ENCODE data around the gene ADORA2A. TPM values are rescaled to one million over a fixed set of nuclear protein-coding genes. Genes with fewer than 3 reads are reported as not detected.

Gene ADORA2A
- total and polyA plus RNA-seq, 2 donors: 2.6 to 3.6 TPM

DNA sequence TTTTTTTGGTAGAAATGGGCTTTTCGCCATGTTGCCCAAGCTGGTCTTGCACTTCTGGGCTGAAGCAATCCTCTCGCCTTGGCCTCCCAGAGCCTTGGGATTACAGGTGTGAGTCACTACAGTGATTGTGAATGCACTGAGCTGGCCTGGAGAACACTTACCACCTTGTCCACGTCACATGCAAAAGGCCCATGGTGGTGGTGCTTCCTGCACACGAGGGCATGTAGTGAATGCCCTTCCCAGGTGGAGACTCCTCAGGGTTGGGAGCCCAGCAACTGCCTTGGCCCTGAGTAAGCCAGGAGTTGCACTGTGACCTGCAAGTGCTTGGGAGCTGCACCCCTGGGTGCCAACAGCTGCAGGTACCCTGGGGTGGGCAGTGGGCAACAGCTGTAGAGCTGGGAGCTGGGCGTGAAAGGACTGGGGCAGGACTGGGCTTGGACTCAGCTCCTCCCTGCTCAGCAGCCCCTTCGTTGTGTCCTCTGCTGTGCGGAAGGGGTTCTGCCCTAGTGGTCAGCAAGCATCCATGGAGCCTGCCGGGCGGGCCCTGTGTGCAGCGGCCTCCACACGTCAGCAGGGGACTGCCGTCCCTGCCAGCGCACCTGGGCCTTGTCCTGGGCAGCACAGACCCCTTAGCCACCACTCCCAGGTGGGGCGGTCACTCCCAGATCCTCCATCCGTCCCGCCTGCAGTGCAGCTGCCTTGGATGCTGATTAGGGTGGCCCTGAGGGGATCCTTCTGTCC, 9.3 kb upstream of the ADORA2A start:
- H3K4me3 ChIP-seq (ENCODE audit: low read depth, low read length): no peak overlapping the region
- H3K36me3 ChIP-seq (ENCODE audit: insufficient read depth): peaks cover 1% of the 10 kb centered on the region
- no peaks in the 10 kb centered on the region for H3K4me1 ChIP-seq (ENCODE audit: insufficient read depth)
- DNase-seq (ENCODE audit: extremely low spot score): no peak
- H3K27ac ChIP-seq (ENCODE audit: low read depth): no peak overlapping the region
- 89% methylated on average over 16 of the region's 16 CpGs for WGBS

DNA sequence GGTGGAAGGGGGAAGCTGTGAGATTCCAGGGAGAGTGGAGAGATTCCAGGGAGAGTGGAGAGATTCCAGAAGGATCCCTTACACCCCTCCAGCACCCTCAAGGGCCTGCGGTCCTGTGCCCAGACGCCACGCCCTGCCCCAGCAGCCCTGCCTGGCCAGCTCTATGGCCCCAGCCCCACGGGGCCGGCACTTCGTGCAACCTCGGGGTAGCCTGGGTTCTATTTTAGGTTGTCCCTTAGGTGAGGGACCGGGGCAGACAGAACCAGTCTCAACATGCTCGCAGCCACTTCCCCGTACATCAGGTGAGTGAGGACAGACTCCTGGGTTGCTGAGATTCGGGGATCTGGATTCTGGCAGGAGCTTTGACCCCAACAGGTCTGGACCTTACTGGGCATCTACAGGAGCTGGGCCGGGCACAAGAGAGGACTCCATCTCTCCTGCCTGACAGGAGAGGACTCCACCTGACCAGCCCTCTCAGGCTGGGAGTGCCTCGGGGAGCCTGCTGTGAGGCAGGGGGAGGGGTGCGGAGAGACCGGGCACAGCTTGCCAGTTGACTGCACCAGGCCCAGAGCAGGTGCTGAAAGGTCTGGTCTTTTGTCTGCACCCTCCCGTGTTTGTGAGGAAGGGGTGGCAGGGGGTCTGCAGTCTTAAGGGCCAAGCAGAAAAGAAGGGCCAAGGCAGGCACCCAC, 8.5 kb upstream of the ADORA2A start:
- 75% methylated on average over 16 of the region's 16 CpGs for WGBS
- no peak for DNase-seq (ENCODE audit: extremely low spot score)
- H3K4me3 ChIP-seq (ENCODE audit: low read depth, low read length): no peak overlapping the region
- no peaks in the 10 kb centered on the region for H3K4me1 ChIP-seq (ENCODE audit: insufficient read depth)
- H3K36me3 ChIP-seq (ENCODE audit: insufficient read depth): no peaks in the 10 kb centered on the region
- H3K27ac ChIP-seq (ENCODE audit: low read depth): no peak overlapping the region

DNA sequence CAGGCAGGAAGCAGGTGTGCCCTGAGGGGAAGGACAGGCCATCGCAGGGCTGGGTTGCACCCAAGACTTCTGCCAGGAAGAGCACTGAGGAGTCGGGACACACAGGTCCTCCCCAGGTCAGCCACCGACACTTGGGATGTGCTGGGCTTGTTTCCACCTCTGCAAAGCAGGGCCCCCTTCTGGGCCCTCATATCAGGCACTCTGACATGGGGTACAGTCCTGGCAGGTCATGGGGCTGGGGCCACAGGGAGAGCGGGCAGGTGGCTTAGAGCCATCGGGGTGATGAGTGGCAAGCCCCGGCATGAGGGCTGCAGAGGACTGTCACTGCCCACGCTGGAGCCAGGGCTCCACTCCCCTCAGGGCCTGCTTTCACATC, 7.9 kb upstream of the ADORA2A start:
- no peak overlapping the region for H3K27ac ChIP-seq (ENCODE audit: low read depth)
- DNase-seq (ENCODE audit: extremely low spot score): no peak
- no peak overlapping the region for H3K4me3 ChIP-seq (ENCODE audit: low read depth, low read length)
- H3K36me3 ChIP-seq (ENCODE audit: insufficient read depth): no peaks in the 10 kb centered on the region
- WGBS: 70% methylated on average over 7 of the region's 7 CpGs
- H3K4me1 ChIP-seq (ENCODE audit: insufficient read depth): no peaks in the 10 kb centered on the region

DNA sequence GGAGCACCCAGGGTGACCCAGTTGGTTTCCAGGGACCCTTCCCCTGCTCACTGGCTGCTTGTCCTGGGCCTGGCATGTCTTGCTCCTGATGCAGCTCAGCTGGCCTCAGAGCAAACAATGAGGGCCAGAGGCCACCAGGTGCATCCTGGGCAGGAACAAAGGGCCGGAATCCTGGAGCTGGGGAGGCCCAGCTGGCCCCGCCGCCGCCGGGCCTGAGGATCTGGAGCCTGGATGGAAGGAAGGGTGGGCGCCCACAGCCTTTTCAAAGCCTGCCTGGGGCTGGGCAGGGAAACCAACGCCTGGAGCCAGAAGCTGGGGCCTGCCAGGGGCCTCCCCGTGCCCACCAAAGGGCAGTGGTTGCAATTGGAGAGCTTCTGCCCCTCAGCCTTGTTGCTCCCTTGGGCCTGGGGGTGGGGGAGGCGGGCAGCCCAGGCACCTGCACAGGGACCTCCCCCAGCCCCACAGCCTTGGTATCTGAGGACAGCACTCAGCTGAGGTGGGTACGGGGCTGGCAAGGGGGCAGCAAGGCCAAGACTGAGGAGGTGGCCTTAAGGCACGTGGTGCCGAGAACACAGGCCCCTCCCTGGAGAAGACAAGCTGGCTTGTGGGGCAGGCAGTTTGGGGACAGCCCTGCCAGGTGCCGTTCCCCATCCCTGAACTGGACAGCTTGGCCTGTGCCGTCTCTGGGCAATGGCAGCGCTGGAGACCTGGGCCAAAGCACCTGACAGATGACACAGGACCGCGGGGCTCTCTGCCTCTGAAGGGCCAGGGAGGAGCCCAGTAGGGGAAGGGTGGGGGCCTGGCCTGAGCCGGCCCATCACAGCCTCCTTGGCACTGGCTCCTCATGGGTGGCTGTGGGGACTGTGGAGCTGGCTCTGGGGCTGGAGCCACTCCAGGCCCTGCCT, 7.1 kb upstream of the ADORA2A start:
- no peak for DNase-seq (ENCODE audit: extremely low spot score)
- no peak overlapping the region for H3K4me3 ChIP-seq (ENCODE audit: low read depth, low read length)
- no peaks in the 10 kb centered on the region for H3K36me3 ChIP-seq (ENCODE audit: insufficient read depth)
- WGBS: 64% methylated on average over 18 of the region's 18 CpGs
- H3K4me1 ChIP-seq (ENCODE audit: insufficient read depth): no peaks in the 10 kb centered on the region
- no peak overlapping the region for H3K27ac ChIP-seq (ENCODE audit: low read depth)

DNA sequence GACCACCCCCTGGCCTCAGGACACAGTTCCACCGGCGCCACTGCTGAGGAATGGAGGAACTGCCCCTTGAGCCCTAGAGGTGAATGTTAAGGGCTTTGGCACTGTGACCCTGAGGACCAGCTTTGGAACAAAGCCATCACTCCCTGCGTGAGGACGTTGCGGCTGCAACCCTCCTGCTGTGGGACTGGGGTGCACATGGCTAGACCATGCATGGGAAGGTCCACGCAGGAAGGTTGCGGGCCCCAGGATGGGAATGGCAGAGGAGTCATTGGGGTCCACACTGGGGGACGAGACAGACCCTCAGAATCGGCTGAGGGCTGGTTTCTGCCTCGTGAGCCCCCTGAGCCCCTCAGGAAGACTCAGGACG, 6.4 kb upstream of the ADORA2A start:
- WGBS: 66% methylated on average over 11 of the region's 11 CpGs
- H3K36me3 ChIP-seq (ENCODE audit: insufficient read depth): no peaks in the 10 kb centered on the region
- H3K4me3 ChIP-seq (ENCODE audit: low read depth, low read length): no peak overlapping the region
- H3K27ac ChIP-seq (ENCODE audit: low read depth): no peak overlapping the region
- no peak for DNase-seq (ENCODE audit: extremely low spot score)
- H3K4me1 ChIP-seq (ENCODE audit: insufficient read depth): no peaks in the 10 kb centered on the region

DNA sequence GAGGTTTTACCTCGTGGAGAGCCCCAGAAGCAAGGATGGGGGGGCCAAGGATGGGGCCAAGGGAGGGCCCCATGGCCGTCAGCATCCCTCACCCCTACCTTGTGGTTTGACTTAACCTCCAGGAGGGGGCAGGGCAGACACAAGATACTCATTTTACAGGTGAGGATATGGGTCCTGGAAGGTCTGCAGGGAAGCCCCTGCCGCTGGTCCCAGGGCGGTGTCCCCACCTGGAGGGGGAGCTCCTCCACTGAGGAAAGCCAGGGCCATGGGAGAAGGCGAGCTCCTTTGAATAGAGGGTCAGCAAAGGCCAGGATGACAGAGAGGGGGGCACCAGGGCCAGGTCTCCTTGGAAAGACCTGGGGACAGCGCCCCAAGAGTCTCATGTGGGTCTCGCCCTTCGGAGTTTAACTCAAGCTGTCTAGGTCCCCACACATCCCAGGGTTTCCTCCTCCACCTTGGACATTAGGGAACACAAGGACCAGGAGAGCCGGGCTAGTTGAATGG, 5.9 kb upstream of the ADORA2A start:
- H3K27ac ChIP-seq (ENCODE audit: low read depth): no peak overlapping the region
- H3K4me1 ChIP-seq (ENCODE audit: insufficient read depth): no peaks in the 10 kb centered on the region
- H3K4me3 ChIP-seq (ENCODE audit: low read depth, low read length): no peak overlapping the region
- H3K36me3 ChIP-seq (ENCODE audit: insufficient read depth): no peaks in the 10 kb centered on the region
- DNase-seq (ENCODE audit: extremely low spot score): no peak
- WGBS: 33% methylated on average over 9 of the region's 9 CpGs

DNA sequence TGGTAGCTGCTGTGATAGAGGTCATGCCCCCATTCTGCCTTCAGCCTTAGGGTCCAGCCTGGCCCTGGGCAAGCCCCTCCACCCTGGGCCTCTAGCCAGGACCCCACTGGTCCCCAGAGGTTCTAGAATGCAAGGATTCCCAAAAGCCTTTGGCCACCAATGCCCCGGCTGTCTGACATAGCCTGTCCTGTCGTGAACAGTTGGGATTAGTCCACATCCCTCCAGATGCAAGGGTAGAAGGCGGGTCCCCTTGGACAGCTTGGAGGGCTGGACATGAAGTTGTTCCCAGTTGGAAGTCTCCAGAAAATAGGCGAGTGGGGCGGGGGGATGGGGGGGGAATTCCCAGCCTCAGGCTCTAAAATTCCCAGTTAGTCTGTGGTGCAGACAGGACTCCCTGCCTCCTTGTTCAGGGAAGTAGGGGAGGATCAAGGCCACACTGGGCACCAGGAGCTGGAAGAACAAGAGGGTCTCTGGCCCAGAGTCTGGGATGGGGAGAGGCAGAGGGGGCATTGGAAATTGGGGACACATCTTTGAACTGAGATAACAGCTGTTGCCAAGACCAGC, 5.2 kb upstream of the ADORA2A start:
- Histone ChIP-seq H3K36me3 (ENCODE audit: insufficient read depth) (no peaks in the 10 kb centered on the region), H3K4me3 (ENCODE audit: low read depth, low read length) (no peak overlapping the region), H3K4me1 (ENCODE audit: insufficient read depth) (no peaks in the 10 kb centered on the region), H3K27ac (ENCODE audit: low read depth) (no peak overlapping the region)
- no peak for DNase-seq (ENCODE audit: extremely low spot score)
- 58% methylated on average over 5 of the region's 5 CpGs for WGBS

DNA sequence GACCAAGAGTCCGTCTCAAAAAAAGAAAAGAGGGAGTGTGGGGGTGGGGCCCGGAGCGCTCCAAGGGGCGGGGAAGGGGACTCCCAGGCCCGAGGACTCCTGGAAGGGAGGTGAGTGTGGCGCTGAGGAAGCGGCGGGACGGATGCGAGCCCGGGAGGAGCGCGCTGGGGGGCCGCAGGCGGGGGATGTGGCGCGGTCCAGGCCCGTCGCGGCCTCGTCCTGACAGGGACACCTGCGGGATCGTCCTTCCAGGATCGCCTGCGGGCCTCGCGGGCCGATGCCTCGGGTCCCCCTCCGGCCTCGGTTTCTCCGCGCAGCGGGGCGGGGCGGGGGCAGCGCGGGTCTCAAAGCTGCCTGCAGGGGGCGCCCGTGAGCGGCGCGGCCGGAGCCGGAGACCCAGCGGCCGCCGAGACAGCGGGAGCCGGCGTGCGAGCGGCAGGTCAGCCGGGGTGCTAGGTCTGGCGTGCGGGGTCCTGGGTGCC, 3.8 kb upstream of the ADORA2A start:
- H3K4me1 ChIP-seq (ENCODE audit: insufficient read depth): no peaks in the 10 kb centered on the region
- no peak for DNase-seq (ENCODE audit: extremely low spot score)
- no peak overlapping the region for H3K27ac ChIP-seq (ENCODE audit: low read depth)
- no peaks in the 10 kb centered on the region for H3K36me3 ChIP-seq (ENCODE audit: insufficient read depth)
- WGBS: 1% methylated on average over 56 of the region's 56 CpGs
- H3K4me3 ChIP-seq (ENCODE audit: low read depth, low read length): peak overlapping the region; percentile 45

DNA sequence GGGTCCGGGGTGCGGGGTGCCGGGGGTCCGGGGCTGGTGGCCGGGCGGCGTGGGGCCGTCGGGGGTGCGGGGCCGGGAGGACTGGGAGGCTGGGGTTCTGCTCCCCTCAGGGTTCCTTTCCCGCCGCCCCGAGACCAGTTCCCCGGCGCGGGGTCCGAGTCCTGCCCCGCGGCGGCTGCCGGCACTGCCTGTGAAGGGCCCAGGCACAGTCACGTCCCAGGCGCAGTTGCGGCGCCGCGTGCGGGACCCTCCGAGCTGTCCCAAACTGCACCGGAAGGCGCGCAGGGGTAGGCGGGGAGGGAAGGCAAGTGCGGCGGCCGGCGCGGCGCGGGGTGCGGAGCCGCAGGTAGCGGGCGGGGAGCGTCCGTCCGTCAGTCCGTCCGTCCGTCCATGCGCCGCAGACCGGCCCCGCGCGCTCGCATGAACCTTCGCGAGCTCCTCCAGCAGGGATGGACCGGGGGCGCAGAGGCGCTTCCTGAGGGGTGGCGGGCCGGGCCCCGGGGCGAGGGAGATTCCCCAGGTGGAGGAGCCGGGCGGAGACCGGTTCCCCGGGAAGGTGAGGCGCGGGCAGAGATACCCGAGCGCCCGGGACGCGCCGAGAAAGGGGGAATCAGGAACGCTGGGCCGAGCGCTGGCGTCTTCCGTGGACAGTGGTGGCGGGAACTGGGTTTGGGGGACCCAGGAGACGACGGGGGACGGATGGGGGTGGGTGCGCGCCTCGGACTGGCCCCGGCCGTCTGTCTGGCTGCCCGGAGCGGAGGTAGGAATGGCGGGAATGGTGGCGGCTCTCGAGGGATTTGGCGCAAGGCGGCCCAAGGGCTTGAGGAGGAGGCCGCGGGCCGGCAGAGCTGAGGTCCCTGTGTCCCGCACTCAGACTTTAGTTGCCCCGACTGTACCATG, 3.1 kb upstream of the ADORA2A start:
- no peak for DNase-seq (ENCODE audit: extremely low spot score)
- Histone ChIP-seq H3K27ac (ENCODE audit: low read depth) (no peak overlapping the region), H3K36me3 (ENCODE audit: insufficient read depth) (no peaks in the 10 kb centered on the region), H3K4me1 (ENCODE audit: insufficient read depth) (no peaks in the 10 kb centered on the region), H3K4me3 (ENCODE audit: low read depth, low read length) (peak overlapping the region; percentile 45)
- WGBS: 10% methylated on average over 105 of the region's 105 CpGs

DNA sequence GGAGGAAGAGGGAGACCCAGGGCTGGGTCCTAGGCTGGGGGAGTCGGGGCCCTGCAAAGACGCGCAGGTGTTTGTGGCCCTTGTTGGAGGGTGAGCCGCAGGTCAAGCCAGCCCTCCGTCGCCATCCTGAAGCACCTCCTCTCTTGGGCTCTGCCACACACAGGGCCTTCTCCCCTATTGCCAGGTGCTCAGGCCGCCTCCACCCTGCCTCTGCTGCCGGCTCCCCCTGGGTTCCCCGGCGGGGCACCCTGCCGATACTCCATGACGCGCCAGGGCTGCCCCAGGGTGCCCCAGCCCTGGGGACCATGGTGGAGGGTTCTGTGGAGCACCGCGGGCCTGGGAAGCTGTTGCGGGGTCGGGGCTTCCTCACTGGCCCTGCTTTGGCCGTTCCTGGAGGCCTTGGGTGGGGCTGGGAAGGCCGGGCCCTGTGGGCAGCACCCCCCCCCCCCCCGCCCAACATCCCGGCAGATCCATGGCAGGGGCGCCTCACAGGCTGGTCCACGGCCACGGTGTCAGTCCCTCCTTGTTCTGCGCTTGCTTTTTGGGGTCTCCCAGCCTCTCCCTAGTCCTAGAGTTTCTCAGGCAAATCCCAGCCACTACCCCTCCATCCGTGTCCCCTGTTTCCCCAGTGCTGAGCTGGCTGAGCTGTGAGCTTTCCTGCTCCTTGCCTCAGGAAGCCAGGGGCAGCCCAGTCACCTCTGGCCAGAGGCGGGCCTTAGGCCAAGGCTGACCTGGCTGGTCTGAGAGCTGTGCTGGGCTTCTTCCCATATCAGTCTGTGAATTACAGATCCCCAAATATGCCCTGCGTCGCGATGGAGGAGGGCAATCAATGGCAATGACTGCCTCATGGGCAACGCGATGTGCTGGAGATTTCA, 2.3 kb upstream of the ADORA2A start:
- no peak for DNase-seq (ENCODE audit: extremely low spot score)
- no peaks in the 10 kb centered on the region for H3K4me1 ChIP-seq (ENCODE audit: insufficient read depth)
- 85% methylated on average over 31 of the region's 32 CpGs for WGBS
- no peak overlapping the region for H3K27ac ChIP-seq (ENCODE audit: low read depth)
- no peak overlapping the region for H3K4me3 ChIP-seq (ENCODE audit: low read depth, low read length)
- no peaks in the 10 kb centered on the region for H3K36me3 ChIP-seq (ENCODE audit: insufficient read depth)

DNA sequence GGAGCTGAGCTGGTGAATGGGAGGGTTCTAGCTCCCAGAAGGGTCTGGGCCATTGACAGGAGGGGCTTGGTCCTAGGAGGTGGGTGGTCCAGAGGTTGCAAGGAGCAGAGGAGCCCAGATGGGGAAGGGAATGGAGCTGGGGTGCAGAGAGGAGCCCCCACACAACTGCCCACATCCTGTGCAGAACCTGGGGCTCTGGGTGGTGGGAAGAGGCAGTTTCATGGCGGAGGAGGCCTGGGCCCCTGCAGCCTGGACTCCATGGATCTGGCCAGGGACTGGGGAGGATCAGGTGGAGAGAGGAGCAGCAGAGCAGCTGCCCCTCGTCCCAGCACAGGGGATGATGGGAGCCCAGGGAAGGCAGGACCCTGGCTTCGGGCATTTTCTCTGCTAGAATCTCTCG, 963 bp upstream of the ADORA2A start:
- DNase-seq (ENCODE audit: extremely low spot score): no peak
- Histone ChIP-seq H3K27ac (ENCODE audit: low read depth) (no peak overlapping the region), H3K4me3 (ENCODE audit: low read depth, low read length) (no peak overlapping the region), H3K4me1 (ENCODE audit: insufficient read depth) (no peaks in the 10 kb centered on the region), H3K36me3 (ENCODE audit: insufficient read depth) (no peaks in the 10 kb centered on the region)
- WGBS: 92% methylated on average over 4 of the region's 4 CpGs

All from urinary bladder (tissue), 4 donors.